ENCODE measurements around the gene NCEH1.
"Not testable (repeated sequence)": the region's sequence is repeated elsewhere in the genome, so short reads cannot be mapped to it uniquely, and the experiment has no call there.

Gene NCEH1

GRCh38 chr3:172669021-172669420 lies 41.8 kb downstream of the NCEH1 start:
- in situ Hi-C loops (cut with MboI; ENCODE audit: low sequenced_read_pairs, unreplicated experiment): no loop called here
- no peak for DNase-seq (ENCODE audit: low spot score)
- no peak for TF ChIP-seq CTCF (IDR thresholded peaks at IDR 0.05; ENCODE audit: borderline replicate concordance, control extremely low read depth, extremely low read depth, insufficient read depth, missing control alignments)

- peak; percentile 84 for TF ChIP-seq CTCF (IDR thresholded peaks at IDR 0.05; ENCODE audit: borderline replicate concordance, control extremely low read depth, extremely low read depth, insufficient read depth, missing control alignments)
- peak; percentile 65 for DNase-seq (ENCODE audit: low spot score)
- in situ Hi-C loops (cut with MboI; ENCODE audit: low sequenced_read_pairs, unreplicated experiment): no loop called here
These were observed 43.8 kb downstream of the NCEH1 start for GRCh38 chr3:172666873-172667694.

DNA sequence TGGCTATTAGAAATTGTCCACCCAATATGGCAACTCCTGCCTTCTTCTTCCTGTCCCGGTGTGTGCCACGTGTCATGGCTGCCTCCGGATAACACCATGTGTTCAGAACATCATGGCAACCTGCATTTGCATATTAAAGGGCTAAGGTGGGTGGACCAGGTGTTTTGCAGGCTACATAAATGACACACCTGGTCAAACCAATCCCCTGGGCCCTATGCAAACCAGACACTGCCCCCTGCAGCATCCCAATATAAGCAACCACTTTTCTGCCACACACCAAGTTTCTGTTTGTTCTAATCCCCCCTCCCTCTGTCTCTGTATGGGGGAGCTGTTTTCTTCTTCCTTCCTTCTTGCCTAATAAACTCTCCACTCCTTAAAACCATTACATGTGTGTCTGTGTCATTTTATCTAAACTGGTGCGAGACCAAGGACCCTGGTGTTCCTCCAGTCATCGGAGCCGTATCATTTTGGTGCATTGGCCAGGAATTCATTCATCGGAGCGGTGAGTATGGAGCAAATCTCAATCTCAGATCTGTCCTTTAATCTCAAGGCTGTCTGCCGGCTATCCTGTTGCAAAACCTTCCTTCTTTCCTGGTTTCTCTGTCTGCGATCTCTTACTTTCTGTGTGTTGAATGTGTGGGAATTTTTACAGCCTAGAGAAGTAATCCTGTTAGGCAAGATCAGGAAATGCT lies 44.5 kb downstream of the NCEH1 start:
- in situ Hi-C loops (cut with MboI; ENCODE audit: low sequenced_read_pairs, unreplicated experiment): no loop called here
- no peak for DNase-seq (ENCODE audit: low spot score)
- TF ChIP-seq CTCF (IDR thresholded peaks at IDR 0.05; ENCODE audit: borderline replicate concordance, control extremely low read depth, extremely low read depth, insufficient read depth, missing control alignments): no peak

DNA sequence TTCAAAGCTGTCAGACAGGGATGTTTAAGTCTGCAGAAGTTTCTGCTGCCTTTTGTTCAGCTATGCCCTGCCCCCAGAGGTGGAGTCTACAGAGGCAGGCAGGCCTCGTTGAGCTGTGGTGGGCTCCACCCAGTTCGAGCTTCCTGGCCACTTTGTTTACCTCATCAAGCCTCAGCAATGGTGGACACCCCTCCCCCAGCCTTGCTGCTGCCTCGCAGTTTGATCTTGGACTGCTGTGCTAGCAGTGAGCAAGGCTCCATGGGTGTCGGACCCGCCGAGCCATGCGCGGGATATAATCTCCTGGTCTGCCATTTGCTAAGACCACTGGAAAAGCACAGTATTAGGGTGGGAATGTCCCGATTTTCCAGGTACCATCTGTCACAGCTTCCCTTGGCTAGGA lies 45.4 kb downstream of the NCEH1 start:
- DNase-seq (ENCODE audit: low spot score): not testable (repeated sequence)

GRCh38 chr3:172660421-172660820 lies 50.4 kb downstream of the NCEH1 start:
- DNase-seq (ENCODE audit: low spot score); in situ Hi-C loops (cut with MboI; ENCODE audit: low sequenced_read_pairs, unreplicated experiment): not testable (repeated sequence)

More for the DNA sequence above, 45.4 kb downstream of the NCEH1 start:
- in situ Hi-C loops (cut with MboI; ENCODE audit: low sequenced_read_pairs, unreplicated experiment): not testable (repeated sequence)

DNA sequence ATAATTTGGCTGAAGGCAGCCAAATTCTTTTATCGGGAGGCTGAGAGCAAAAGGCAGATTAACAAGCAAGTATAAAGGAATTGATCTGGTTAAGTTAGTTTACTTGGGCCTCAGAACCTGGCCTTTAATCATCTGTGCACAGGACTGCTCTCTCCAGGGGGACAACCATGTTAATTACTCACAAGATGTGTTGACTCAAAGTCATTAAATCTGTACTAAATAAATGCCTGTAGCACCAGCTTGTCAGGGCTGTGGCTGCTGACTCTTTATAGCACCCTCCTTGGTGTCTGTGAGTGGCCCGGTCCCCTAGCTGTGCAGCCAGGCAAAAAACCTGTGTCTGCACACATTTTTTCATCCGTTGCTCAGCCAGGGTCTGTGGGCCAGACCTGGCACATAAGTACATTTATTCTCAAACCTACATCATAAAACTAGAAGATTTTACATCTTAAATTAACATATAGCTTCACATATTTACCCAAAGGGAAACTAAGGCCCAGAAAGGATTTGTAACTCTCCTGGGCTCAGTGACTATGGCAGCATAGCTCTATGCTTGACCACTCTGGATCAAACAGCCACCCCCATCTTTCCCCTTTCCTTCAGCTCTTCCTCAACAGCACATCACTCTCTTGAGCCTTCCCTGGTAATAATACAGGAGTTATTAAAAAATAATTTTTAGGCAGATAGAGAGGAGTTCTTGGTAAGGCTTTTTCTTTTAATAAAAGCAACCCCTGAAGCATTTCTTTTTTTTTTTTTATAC lies 51.4 kb downstream of the NCEH1 start:
- in situ Hi-C loops (cut with MboI; ENCODE audit: low sequenced_read_pairs, unreplicated experiment): no loop called here
- no peak for TF ChIP-seq CTCF (IDR thresholded peaks at IDR 0.05; ENCODE audit: borderline replicate concordance, control extremely low read depth, extremely low read depth, insufficient read depth, missing control alignments)
- no peak for DNase-seq (ENCODE audit: low spot score)

GRCh38 chr3:172658344-172659245 lies 52.3 kb downstream of the NCEH1 start:
- in situ Hi-C loops (cut with MboI; ENCODE audit: low sequenced_read_pairs, unreplicated experiment): no loop called here
- DNase-seq (ENCODE audit: low spot score): no peak
- no peak for TF ChIP-seq CTCF (IDR thresholded peaks at IDR 0.05; ENCODE audit: borderline replicate concordance, control extremely low read depth, extremely low read depth, insufficient read depth, missing control alignments)

All from GM13976 (cell line).